Measurements from ENCODE around the gene COG4.

DNA sequence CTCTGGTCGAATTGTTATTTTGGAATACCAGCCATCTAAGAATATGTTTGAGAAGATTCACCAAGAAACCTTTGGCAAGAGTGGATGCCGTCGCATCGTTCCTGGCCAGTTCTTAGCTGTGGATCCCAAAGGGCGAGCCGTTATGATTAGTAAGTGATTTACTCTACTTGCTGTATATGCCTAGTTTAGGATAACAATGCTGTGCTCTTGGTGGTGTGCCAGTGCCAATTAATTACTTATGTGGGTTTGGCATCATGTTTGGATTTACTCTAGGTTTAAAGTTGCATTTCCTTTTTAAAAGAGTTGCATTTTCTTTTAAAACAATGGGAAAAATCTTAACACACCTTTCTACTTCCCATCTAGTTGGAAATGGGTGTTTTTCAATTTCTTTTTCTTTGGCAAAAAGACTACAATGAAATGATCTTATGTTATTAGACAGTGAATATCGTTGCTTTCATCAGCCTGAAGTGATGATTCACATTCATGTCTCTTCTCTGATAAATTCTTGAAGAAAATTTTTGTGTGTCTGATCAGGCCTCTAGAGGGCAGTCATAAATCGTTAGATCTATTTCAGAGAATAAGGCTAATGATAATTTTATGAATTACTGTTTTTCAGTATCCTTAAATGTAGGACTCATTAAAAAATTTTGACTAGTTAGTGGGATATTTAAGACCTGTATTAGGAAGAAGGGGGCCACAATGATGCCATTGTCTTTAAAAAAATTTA is 5.9 kb upstream of the COG4 start:
- no peak for TF ChIP-seq EZH2 (IDR thresholded peaks at IDR 0.05; ENCODE audit: borderline replicate concordance, low read depth, low read length, severe bottlenecking)
- TF ChIP-seq, protein P1, sequence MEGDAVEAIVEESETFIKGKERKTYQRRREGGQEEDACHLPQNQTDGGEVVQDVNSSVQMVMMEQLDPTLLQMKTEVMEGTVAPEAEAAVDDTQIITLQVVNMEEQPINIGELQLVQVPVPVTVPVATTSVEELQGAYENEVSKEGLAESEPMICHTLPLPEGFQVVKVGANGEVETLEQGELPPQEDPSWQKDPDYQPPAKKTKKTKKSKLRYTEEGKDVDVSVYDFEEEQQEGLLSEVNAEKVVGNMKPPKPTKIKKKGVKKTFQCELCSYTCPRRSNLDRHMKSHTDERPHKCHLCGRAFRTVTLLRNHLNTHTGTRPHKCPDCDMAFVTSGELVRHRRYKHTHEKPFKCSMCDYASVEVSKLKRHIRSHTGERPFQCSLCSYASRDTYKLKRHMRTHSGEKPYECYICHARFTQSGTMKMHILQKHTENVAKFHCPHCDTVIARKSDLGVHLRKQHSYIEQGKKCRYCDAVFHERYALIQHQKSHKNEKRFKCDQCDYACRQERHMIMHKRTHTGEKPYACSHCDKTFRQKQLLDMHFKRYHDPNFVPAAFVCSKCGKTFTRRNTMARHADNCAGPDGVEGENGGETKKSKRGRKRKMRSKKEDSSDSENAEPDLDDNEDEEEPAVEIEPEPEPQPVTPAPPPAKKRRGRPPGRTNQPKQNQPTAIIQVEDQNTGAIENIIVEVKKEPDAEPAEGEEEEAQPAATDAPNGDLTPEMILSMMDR (IDR thresholded peaks at IDR 0.05; ENCODE audit: borderline replicate concordance, extremely low read depth, low read length, poor library complexity, severe bottlenecking) = peak; percentile 63
